ENCODE data around the gene PGAP1. TPM values are rescaled to one million over a fixed set of nuclear protein-coding genes. Genes with fewer than 3 reads are reported as not detected.

The PGAP1 gene
- total RNA-seq, 5 donors from 2014 or later (not counting 1 experiment from before 2014, with no cell fraction given) = 10.8 to 17.4 (median 13.9) TPM

- Mint-ChIP-seq H3K4me1 (peaks cover 4 to 9% (median 8%) of the 10 kb centered on the region in 3 donors), H3K36me3 (peaks cover 34% of the 10 kb centered on the region), H3K9me3 (no peaks in the 10 kb centered on the region), H3K27ac (no peak overlapping the region), H3K4me3 (no peak overlapping the region), H3K27me3 (no peaks in the 10 kb centered on the region)
- CTCF ChIA-PET = interaction anchor here in 1 of 2 donors (0.7 kb wide), 1 partner anchor 743 kb away, joined by 5 read pairs; no protein-coding TSS in a partner anchor
- DNase-seq (no peak), ATAC-seq (replicated peaks in 1 of 4) (no peak)
- POLR2A ChIA-PET = no interaction called here
- WGBS (ENCODE audit: insufficient coverage) = no CpG with 5 or more reads among the region's 3 CpGs
- Histone ChIP-seq H3K4me3 (ENCODE audit: control insufficient read depth in 1 of 2, extremely low read depth in 1 of 2, low read length in 1 of 2) (no peak overlapping the region), H3K36me3 (ENCODE audit: control insufficient read depth in 2 of 2, extremely low read depth in 1 of 2, insufficient read depth in 1 of 2, low read length in 1 of 2) (peaks cover 0 to 4% of the 10 kb centered on the region in 2 donors), H3K4me1 (ENCODE audit: control insufficient read depth in 1 of 2, extremely low read depth in 1 of 2, insufficient read depth in 2 of 2, low read length in 2 of 2) (no peaks in the 10 kb centered on the region), H3K27me3 (replicated peaks in 1 of 2; ENCODE audit: control insufficient read depth in 2 of 2, extremely low read depth in 1 of 2, insufficient read depth in 2 of 2, low read length in 1 of 2) (no peaks in the 10 kb centered on the region), H3K9me3 (no peaks in the 10 kb centered on the region), H3K27ac (ENCODE audit: low read length) (no peak overlapping the region)
Measured at GRCh38 chr2:196845371-196845770, 81.1 kb downstream of the PGAP1 start.

DNA sequence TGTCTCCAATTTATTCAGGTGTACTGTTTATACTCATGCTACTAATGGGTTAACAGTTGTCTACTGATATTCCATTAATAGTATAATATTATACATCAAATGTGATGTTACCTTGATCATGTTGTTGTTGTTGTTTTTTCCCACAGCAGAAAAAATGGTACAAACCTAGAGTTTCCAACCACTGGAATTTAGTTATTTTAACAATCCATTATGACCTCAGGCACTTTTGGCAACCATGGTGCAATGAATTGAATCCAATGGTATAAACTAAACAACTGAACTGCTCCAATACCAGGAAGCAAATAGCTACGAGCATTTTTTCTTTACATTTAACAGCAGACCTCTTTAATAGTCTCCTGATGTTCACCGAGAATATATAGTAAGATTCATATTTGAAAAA is 86.3 kb downstream of the PGAP1 start:
- H3K4me3 ChIP-seq (ENCODE audit: control insufficient read depth in 1 of 2, extremely low read depth in 1 of 2, low read length in 1 of 2) = no peak overlapping the region
- H3K27me3 ChIP-seq (replicated peaks in 1 of 2; ENCODE audit: control insufficient read depth in 2 of 2, extremely low read depth in 1 of 2, insufficient read depth in 2 of 2, low read length in 1 of 2) = no peaks in the 10 kb centered on the region
- Mint-ChIP-seq H3K4me3 (no peak overlapping the region), H3K9me3 (no peaks in the 10 kb centered on the region), H3K27me3 (no peaks in the 10 kb centered on the region), H3K4me1 (no peaks in the 10 kb centered on the region), H3K27ac (no peak overlapping the region), H3K36me3 (peaks cover 34% of the 10 kb centered on the region)
- ChIA-PET CTCF (interaction anchor here in 1 of 2 donors (0.5 to 0.7 kb wide), 2 partner anchors 56 to 566 kb away, joined by 3 read pairs; no protein-coding TSS in a partner anchor), POLR2A (no interaction called here)
- no peaks in the 10 kb centered on the region for H3K9me3 ChIP-seq
- H3K27ac ChIP-seq (ENCODE audit: low read length) = no peak overlapping the region
- WGBS (ENCODE audit: insufficient coverage) = no CpG with 5 or more reads among the region's 2 CpGs
- no peaks in the 10 kb centered on the region for H3K4me1 ChIP-seq (ENCODE audit: control insufficient read depth in 1 of 2, extremely low read depth in 1 of 2, insufficient read depth in 2 of 2, low read length in 2 of 2)
- H3K36me3 ChIP-seq (ENCODE audit: control insufficient read depth in 2 of 2, extremely low read depth in 1 of 2, insufficient read depth in 1 of 2, low read length in 1 of 2) = peaks cover 0 to 4% of the 10 kb centered on the region in 2 donors
- no peak for DNase-seq
- ATAC-seq (replicated peaks in 1 of 4) = no peak

- H3K4me1 Mint-ChIP-seq = no peaks in the 10 kb centered on the region
- no peak overlapping the region for H3K4me3 Mint-ChIP-seq
- DNase-seq (no peak), ATAC-seq (replicated peaks in 1 of 4) (no peak)
- WGBS (ENCODE audit: insufficient coverage) = no CpG with 5 or more reads among the region's 2 CpGs
- no peaks in the 10 kb centered on the region for H3K27me3 Mint-ChIP-seq
- H3K27ac ChIP-seq (ENCODE audit: low read length) = no peak overlapping the region
- peak overlapping the region in 1 of 2 donors; percentile 1 for H3K27ac Mint-ChIP-seq
- H3K9me3 ChIP-seq = no peaks in the 10 kb centered on the region
- H3K36me3 ChIP-seq (ENCODE audit: control insufficient read depth in 2 of 2, extremely low read depth in 1 of 2, insufficient read depth in 1 of 2, low read length in 1 of 2) = peaks cover 0 to 4% of the 10 kb centered on the region in 2 donors
- H3K9me3 Mint-ChIP-seq = no peaks in the 10 kb centered on the region
- ChIA-PET CTCF (no interaction called here), POLR2A (no interaction called here)
- no peak overlapping the region for H3K4me3 ChIP-seq (ENCODE audit: control insufficient read depth in 1 of 2, extremely low read depth in 1 of 2, low read length in 1 of 2)
- H3K36me3 Mint-ChIP-seq = peaks cover 35% of the 10 kb centered on the region
- H3K27me3 ChIP-seq (replicated peaks in 1 of 2; ENCODE audit: control insufficient read depth in 2 of 2, extremely low read depth in 1 of 2, insufficient read depth in 2 of 2, low read length in 1 of 2) = no peaks in the 10 kb centered on the region
- no peaks in the 10 kb centered on the region for H3K4me1 ChIP-seq (ENCODE audit: control insufficient read depth in 1 of 2, extremely low read depth in 1 of 2, insufficient read depth in 2 of 2, low read length in 2 of 2)
Measured at GRCh38 chr2:196839574-196839973, 86.9 kb downstream of the PGAP1 start.

DNA sequence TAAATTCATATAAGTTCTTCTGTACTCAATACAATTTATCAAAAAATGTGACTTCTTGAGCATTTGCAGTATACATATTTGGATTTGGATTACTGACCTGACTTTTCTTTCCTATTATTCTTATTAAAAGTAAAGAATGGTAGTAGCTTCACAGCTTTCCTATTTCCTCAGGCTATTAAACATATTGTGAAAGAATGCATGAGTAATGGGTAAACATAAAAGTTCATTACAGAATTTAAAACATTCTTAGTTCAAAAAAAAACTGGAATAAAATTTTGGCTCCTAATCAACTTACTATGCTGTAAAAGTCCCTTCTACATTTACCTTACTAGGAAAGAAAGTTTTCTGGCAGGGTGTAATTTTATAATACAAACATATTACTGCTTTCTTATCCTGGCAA is 90.1 kb downstream of the PGAP1 start:
- Mint-ChIP-seq H3K27me3 (no peaks in the 10 kb centered on the region), H3K36me3 (peaks cover 39% of the 10 kb centered on the region), H3K27ac (no peak overlapping the region), H3K4me3 (no peak overlapping the region), H3K4me1 (no peaks in the 10 kb centered on the region), H3K9me3 (no peaks in the 10 kb centered on the region)
- CTCF ChIA-PET = interaction anchor here in 1 of 2 donors (0.5 kb wide), 1 partner anchor 204 kb away, joined by 4 read pairs; no protein-coding TSS in a partner anchor
- DNase-seq (no peak), ATAC-seq (replicated peaks in 1 of 4) (no peak)
- peaks cover 0 to 4% of the 10 kb centered on the region in 2 donors for H3K36me3 ChIP-seq (ENCODE audit: control insufficient read depth in 2 of 2, extremely low read depth in 1 of 2, insufficient read depth in 1 of 2, low read length in 1 of 2)
- POLR2A ChIA-PET = no interaction called here
- H3K4me3 ChIP-seq (ENCODE audit: control insufficient read depth in 1 of 2, extremely low read depth in 1 of 2, low read length in 1 of 2) = no peak overlapping the region
- no peaks in the 10 kb centered on the region for H3K27me3 ChIP-seq (replicated peaks in 1 of 2; ENCODE audit: control insufficient read depth in 2 of 2, extremely low read depth in 1 of 2, insufficient read depth in 2 of 2, low read length in 1 of 2)
- H3K9me3 ChIP-seq = no peaks in the 10 kb centered on the region
- no peak overlapping the region for H3K27ac ChIP-seq (ENCODE audit: low read length)
- no peaks in the 10 kb centered on the region for H3K4me1 ChIP-seq (ENCODE audit: control insufficient read depth in 1 of 2, extremely low read depth in 1 of 2, insufficient read depth in 2 of 2, low read length in 2 of 2)

- H3K9me3 ChIP-seq = no peaks in the 10 kb centered on the region
- Mint-ChIP-seq H3K27ac (no peak overlapping the region), H3K9me3 (no peaks in the 10 kb centered on the region), H3K4me3 (no peak overlapping the region), H3K36me3 (peaks cover 8% of the 10 kb centered on the region), H3K27me3 (no peaks in the 10 kb centered on the region), H3K4me1 (peaks cover 0 to 2% (median 0%) of the 10 kb centered on the region in 3 donors)
- H3K27me3 ChIP-seq (replicated peaks in 1 of 2; ENCODE audit: control insufficient read depth in 2 of 2, extremely low read depth in 1 of 2, insufficient read depth in 2 of 2, low read length in 1 of 2) = no peaks in the 10 kb centered on the region
- DNase-seq = no peak
- WGBS (ENCODE audit: insufficient coverage) = no CpG with 5 or more reads among the region's 1 CpG
- H3K4me3 ChIP-seq (ENCODE audit: control insufficient read depth in 1 of 2, extremely low read depth in 1 of 2, low read length in 1 of 2) = no peak overlapping the region
- no peak for ATAC-seq (replicated peaks in 1 of 4)
- no peaks in the 10 kb centered on the region for H3K36me3 ChIP-seq (ENCODE audit: control insufficient read depth in 2 of 2, extremely low read depth in 1 of 2, insufficient read depth in 1 of 2, low read length in 1 of 2)
- ChIA-PET CTCF (no interaction called here), POLR2A (no interaction called here)
- H3K27ac ChIP-seq (ENCODE audit: low read length) = no peak overlapping the region
- H3K4me1 ChIP-seq (ENCODE audit: control insufficient read depth in 1 of 2, extremely low read depth in 1 of 2, insufficient read depth in 2 of 2, low read length in 2 of 2) = peaks cover 0 to 2% of the 10 kb centered on the region in 2 experiments
Measured at GRCh38 chr2:196830701-196831100, 95.8 kb downstream of the PGAP1 start.

GRCh38 chr2:196827356-196827755 is 99.2 kb downstream of the PGAP1 start:
- DNase-seq = no peak
- no peaks in the 10 kb centered on the region for H3K36me3 ChIP-seq (ENCODE audit: control insufficient read depth in 2 of 2, extremely low read depth in 1 of 2, insufficient read depth in 1 of 2, low read length in 1 of 2)
- Mint-ChIP-seq H3K4me1 (peaks cover 0 to 2% (median 0%) of the 10 kb centered on the region in 3 donors), H3K9me3 (no peaks in the 10 kb centered on the region), H3K27ac (no peak overlapping the region), H3K36me3 (peaks cover 3% of the 10 kb centered on the region), H3K4me3 (no peak overlapping the region), H3K27me3 (no peaks in the 10 kb centered on the region)
- WGBS (ENCODE audit: insufficient coverage) = no CpG with 5 or more reads among the region's 2 CpGs
- no peaks in the 10 kb centered on the region for H3K9me3 ChIP-seq
- H3K27ac ChIP-seq (ENCODE audit: low read length) = no peak overlapping the region
- peaks cover 0 to 2% of the 10 kb centered on the region in 2 experiments for H3K4me1 ChIP-seq (ENCODE audit: control insufficient read depth in 1 of 2, extremely low read depth in 1 of 2, insufficient read depth in 2 of 2, low read length in 2 of 2)
- ChIA-PET CTCF (no interaction called here), POLR2A (no interaction called here)
- H3K4me3 ChIP-seq (ENCODE audit: control insufficient read depth in 1 of 2, extremely low read depth in 1 of 2, low read length in 1 of 2) = no peak overlapping the region
- peaks cover 0 to 2% of the 10 kb centered on the region in 2 experiments for H3K27me3 ChIP-seq (replicated peaks in 1 of 2; ENCODE audit: control insufficient read depth in 2 of 2, extremely low read depth in 1 of 2, insufficient read depth in 2 of 2, low read length in 1 of 2)
- ATAC-seq (replicated peaks in 1 of 4) = no peak
